ENCODE measurements around the gene CALD1. TPM values are rescaled to one million over a fixed set of nuclear protein-coding genes. Genes with fewer than 3 reads are reported as not detected.

CALD1 gene
- total and polyA plus RNA-seq, 2 donors = 17.8 to 78.9 TPM

- no peak for DNase-seq (ENCODE audit: low read depth in 6 of 9, low spot score in 9 of 9)
- Histone ChIP-seq H3K4me3 (ENCODE audit: low read length in 2 of 2) (no peak overlapping the region), H3K27me3 (ENCODE audit: control insufficient read depth in 2 of 2, insufficient read depth in 1 of 2, low read length in 1 of 2) (peaks cover 0 to 19% of the 10 kb centered on the region in 2 donors), H3K9me3 (ENCODE audit: control insufficient read depth in 2 of 2, insufficient read depth in 1 of 2, low read length in 1 of 2) (peaks cover 0 to 2% of the 10 kb centered on the region in 2 donors), H3K4me1 (ENCODE audit: control insufficient read depth in 2 of 2, insufficient read depth in 2 of 2, low read length in 2 of 2) (no peaks in the 10 kb centered on the region), H3K27ac (ENCODE audit: low read depth in 1 of 2, low read length in 1 of 2) (no peak overlapping the region), H3K36me3 (ENCODE audit: control insufficient read depth in 2 of 2, insufficient read depth in 2 of 2, low read length in 1 of 2) (no peaks in the 10 kb centered on the region)
- 98% methylated on average over 8 of the region's 8 CpGs for WGBS
Measured at GRCh38 chr7:134887523-134887922, 108.1 kb downstream of the CALD1 start.

GRCh38 chr7:134888141-134888740, 108.8 kb downstream of the CALD1 start:
- no peaks in the 10 kb centered on the region for H3K4me1 ChIP-seq (ENCODE audit: control insufficient read depth in 2 of 2, insufficient read depth in 2 of 2, low read length in 2 of 2)
- H3K27me3 ChIP-seq (ENCODE audit: control insufficient read depth in 2 of 2, insufficient read depth in 1 of 2, low read length in 1 of 2) = peaks cover 0 to 23% of the 10 kb centered on the region in 2 donors
- no peak overlapping the region for H3K27ac ChIP-seq (ENCODE audit: low read depth in 1 of 2, low read length in 1 of 2)
- no peak for DNase-seq (ENCODE audit: low read depth in 6 of 9, low spot score in 9 of 9)
- no peaks in the 10 kb centered on the region for H3K36me3 ChIP-seq (ENCODE audit: control insufficient read depth in 2 of 2, insufficient read depth in 2 of 2, low read length in 1 of 2)
- H3K4me3 ChIP-seq (ENCODE audit: low read length in 2 of 2) = no peak overlapping the region
- H3K9me3 ChIP-seq (ENCODE audit: control insufficient read depth in 2 of 2, insufficient read depth in 1 of 2, low read length in 1 of 2) = peaks cover 0 to 2% of the 10 kb centered on the region in 2 donors
- WGBS = 85% methylated on average over 3 of the region's 3 CpGs

GRCh38 chr7:134890246-134891240, 111.1 kb downstream of the CALD1 start:
- WGBS = 94% methylated on average over 10 of the region's 10 CpGs
- Histone ChIP-seq H3K36me3 (ENCODE audit: control insufficient read depth in 2 of 2, insufficient read depth in 2 of 2, low read length in 1 of 2) (no peaks in the 10 kb centered on the region), H3K9me3 (ENCODE audit: control insufficient read depth in 2 of 2, insufficient read depth in 1 of 2, low read length in 1 of 2) (peaks cover 0 to 2% of the 10 kb centered on the region in 2 donors), H3K27me3 (ENCODE audit: control insufficient read depth in 2 of 2, insufficient read depth in 1 of 2, low read length in 1 of 2) (peaks cover 0 to 23% of the 10 kb centered on the region in 2 donors), H3K27ac (ENCODE audit: low read depth in 1 of 2, low read length in 1 of 2) (no peak overlapping the region), H3K4me1 (ENCODE audit: control insufficient read depth in 2 of 2, insufficient read depth in 2 of 2, low read length in 2 of 2) (no peaks in the 10 kb centered on the region), H3K4me3 (ENCODE audit: low read length in 2 of 2) (no peak overlapping the region)
- no peak for DNase-seq (ENCODE audit: low read depth in 6 of 9, low spot score in 9 of 9)

DNA sequence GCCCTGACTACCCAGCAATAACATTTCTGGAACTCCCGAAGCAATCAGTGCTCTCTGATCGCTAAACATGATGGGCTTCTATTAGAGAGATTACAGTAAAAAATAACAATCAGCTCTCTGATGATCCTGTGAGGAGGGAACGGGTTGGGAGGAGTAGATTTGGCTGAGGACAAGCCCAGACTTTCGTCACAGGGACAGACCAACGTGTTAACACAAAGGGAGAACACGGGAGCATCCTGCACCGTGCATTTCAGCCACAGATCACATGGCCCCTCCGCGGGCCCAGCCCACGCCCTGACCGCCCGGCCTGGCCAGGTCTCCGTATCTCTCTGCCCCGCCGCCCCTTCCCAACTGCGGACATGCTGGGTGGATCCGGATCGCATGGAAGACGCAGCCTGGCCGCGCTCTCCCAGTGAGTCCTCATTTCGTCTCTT, 111.8 kb downstream of the CALD1 start:
- Histone ChIP-seq H3K4me3 (ENCODE audit: low read length in 2 of 2) (peak overlapping the region in 1 of 2 donors; percentile 16), H3K4me1 (ENCODE audit: control insufficient read depth in 2 of 2, insufficient read depth in 2 of 2, low read length in 2 of 2) (no peaks in the 10 kb centered on the region), H3K27ac (ENCODE audit: low read depth in 1 of 2, low read length in 1 of 2) (peak overlapping the region; percentile 56 to 59), H3K9me3 (ENCODE audit: control insufficient read depth in 2 of 2, insufficient read depth in 1 of 2, low read length in 1 of 2) (peaks cover 2 to 4% of the 10 kb centered on the region in 2 donors), H3K27me3 (ENCODE audit: control insufficient read depth in 2 of 2, insufficient read depth in 1 of 2, low read length in 1 of 2) (peaks cover 0 to 23% of the 10 kb centered on the region in 2 donors), H3K36me3 (ENCODE audit: control insufficient read depth in 2 of 2, insufficient read depth in 2 of 2, low read length in 1 of 2) (no peaks in the 10 kb centered on the region)
- peak in 4 of 9 donors; percentile 4 to 26 (median 11) for DNase-seq (ENCODE audit: low read depth in 6 of 9, low spot score in 9 of 9)
- 14% methylated on average over 22 of the region's 22 CpGs for WGBS

- peaks cover 0 to 23% of the 10 kb centered on the region in 2 donors for H3K27me3 ChIP-seq (ENCODE audit: control insufficient read depth in 2 of 2, insufficient read depth in 1 of 2, low read length in 1 of 2)
- peaks cover 3 to 7% of the 10 kb centered on the region in 2 donors for H3K9me3 ChIP-seq (ENCODE audit: control insufficient read depth in 2 of 2, insufficient read depth in 1 of 2, low read length in 1 of 2)
- peak overlapping the region in 1 of 2 donors; percentile 16 for H3K4me3 ChIP-seq (ENCODE audit: low read length in 2 of 2)
- WGBS = 66% methylated on average over 14 of the region's 14 CpGs
- H3K4me1 ChIP-seq (ENCODE audit: control insufficient read depth in 2 of 2, insufficient read depth in 2 of 2, low read length in 2 of 2) = no peaks in the 10 kb centered on the region
- H3K36me3 ChIP-seq (ENCODE audit: control insufficient read depth in 2 of 2, insufficient read depth in 2 of 2, low read length in 1 of 2) = no peaks in the 10 kb centered on the region
- H3K27ac ChIP-seq (ENCODE audit: low read depth in 1 of 2, low read length in 1 of 2) = peak overlapping the region in 1 of 2 donors; percentile 59
- no peak for DNase-seq (ENCODE audit: low read depth in 6 of 9, low spot score in 9 of 9)
Measured at GRCh38 chr7:134891696-134892678, 112.6 kb downstream of the CALD1 start.

GRCh38 chr7:134892963-134893362, 113.5 kb downstream of the CALD1 start:
- H3K27me3 ChIP-seq (ENCODE audit: control insufficient read depth in 2 of 2, insufficient read depth in 1 of 2, low read length in 1 of 2) = peaks cover 0 to 23% of the 10 kb centered on the region in 2 donors
- no peaks in the 10 kb centered on the region for H3K4me1 ChIP-seq (ENCODE audit: control insufficient read depth in 2 of 2, insufficient read depth in 2 of 2, low read length in 2 of 2)
- no peak overlapping the region for H3K27ac ChIP-seq (ENCODE audit: low read depth in 1 of 2, low read length in 1 of 2)
- H3K4me3 ChIP-seq (ENCODE audit: low read length in 2 of 2) = no peak overlapping the region
- 68% methylated on average over 3 of the region's 3 CpGs for WGBS
- H3K9me3 ChIP-seq (ENCODE audit: control insufficient read depth in 2 of 2, insufficient read depth in 1 of 2, low read length in 1 of 2) = peaks cover 1 to 7% of the 10 kb centered on the region in 2 donors
- DNase-seq (ENCODE audit: low read depth in 6 of 9, low spot score in 9 of 9) = no peak
- H3K36me3 ChIP-seq (ENCODE audit: control insufficient read depth in 2 of 2, insufficient read depth in 2 of 2, low read length in 1 of 2) = no peaks in the 10 kb centered on the region

- 98% methylated on average over 7 of the region's 7 CpGs for WGBS
- H3K36me3 ChIP-seq (ENCODE audit: control insufficient read depth in 2 of 2, insufficient read depth in 2 of 2, low read length in 1 of 2) = no peaks in the 10 kb centered on the region
- H3K4me3 ChIP-seq (ENCODE audit: low read length in 2 of 2) = no peak overlapping the region
- DNase-seq (ENCODE audit: low read depth in 6 of 9, low spot score in 9 of 9) = no peak
- no peak overlapping the region for H3K27ac ChIP-seq (ENCODE audit: low read depth in 1 of 2, low read length in 1 of 2)
- H3K4me1 ChIP-seq (ENCODE audit: control insufficient read depth in 2 of 2, insufficient read depth in 2 of 2, low read length in 2 of 2) = no peaks in the 10 kb centered on the region
- peaks cover 1 to 7% of the 10 kb centered on the region in 2 donors for H3K9me3 ChIP-seq (ENCODE audit: control insufficient read depth in 2 of 2, insufficient read depth in 1 of 2, low read length in 1 of 2)
- peaks cover 0 to 23% of the 10 kb centered on the region in 2 donors for H3K27me3 ChIP-seq (ENCODE audit: control insufficient read depth in 2 of 2, insufficient read depth in 1 of 2, low read length in 1 of 2)
Measured at GRCh38 chr7:134893920-134894319, 114.5 kb downstream of the CALD1 start.

DNA sequence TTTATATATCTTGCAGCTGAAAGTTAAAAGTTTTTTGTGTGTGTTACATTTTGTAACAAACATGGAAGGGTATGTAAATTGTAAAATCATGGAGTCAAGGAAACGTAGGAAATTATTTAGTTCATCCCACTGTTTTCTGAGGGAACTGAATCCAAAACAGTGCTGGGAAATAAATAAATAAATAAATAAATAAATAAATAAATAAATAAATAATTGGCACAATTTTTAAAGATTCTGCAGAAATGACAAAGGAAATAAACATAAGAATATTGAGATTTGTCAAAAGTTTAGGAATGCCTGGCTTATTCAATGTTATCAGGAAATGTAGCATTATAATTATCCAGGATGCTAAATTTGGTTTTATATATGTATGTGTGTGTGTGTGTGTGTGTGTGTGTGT, 115.5 kb downstream of the CALD1 start:
- Histone ChIP-seq H3K27ac (ENCODE audit: low read depth in 1 of 2, low read length in 1 of 2) (no peak overlapping the region), H3K4me3 (ENCODE audit: low read length in 2 of 2) (no peak overlapping the region), H3K27me3 (ENCODE audit: control insufficient read depth in 2 of 2, insufficient read depth in 1 of 2, low read length in 1 of 2) (peaks cover 0 to 23% of the 10 kb centered on the region in 2 donors), H3K36me3 (ENCODE audit: control insufficient read depth in 2 of 2, insufficient read depth in 2 of 2, low read length in 1 of 2) (no peaks in the 10 kb centered on the region), H3K9me3 (ENCODE audit: control insufficient read depth in 2 of 2, insufficient read depth in 1 of 2, low read length in 1 of 2) (peaks cover 1 to 7% of the 10 kb centered on the region in 2 donors), H3K4me1 (ENCODE audit: control insufficient read depth in 2 of 2, insufficient read depth in 2 of 2, low read length in 2 of 2) (no peaks in the 10 kb centered on the region)
- no peak for DNase-seq (ENCODE audit: low read depth in 6 of 9, low spot score in 9 of 9)
- 93% methylated on average over 1 of the region's 1 CpG for WGBS
